HepG2 (cell line): ENCODE results near the gene ARL3.

Source experiments
- HCFC1 ChIP-seq: fragments of 150-350 bp; IDR thresholded peaks from 2 replicates; pipeline ENCODE4 v1.6.1; 2014; ENCODE audit warnings: low read depth, low read length
- TF ChIP-seq, protein P1 (sequence below): sonication (generic); formaldehyde crosslinking; IDR thresholded peaks from 2 replicates; pipeline ENCODE4 v1.5.0; 2020; ENCODE audit warnings: mild to moderate bottlenecking, missing genetic modification reagents, moderate library complexity

- TF ChIP-seq, protein P1, sequence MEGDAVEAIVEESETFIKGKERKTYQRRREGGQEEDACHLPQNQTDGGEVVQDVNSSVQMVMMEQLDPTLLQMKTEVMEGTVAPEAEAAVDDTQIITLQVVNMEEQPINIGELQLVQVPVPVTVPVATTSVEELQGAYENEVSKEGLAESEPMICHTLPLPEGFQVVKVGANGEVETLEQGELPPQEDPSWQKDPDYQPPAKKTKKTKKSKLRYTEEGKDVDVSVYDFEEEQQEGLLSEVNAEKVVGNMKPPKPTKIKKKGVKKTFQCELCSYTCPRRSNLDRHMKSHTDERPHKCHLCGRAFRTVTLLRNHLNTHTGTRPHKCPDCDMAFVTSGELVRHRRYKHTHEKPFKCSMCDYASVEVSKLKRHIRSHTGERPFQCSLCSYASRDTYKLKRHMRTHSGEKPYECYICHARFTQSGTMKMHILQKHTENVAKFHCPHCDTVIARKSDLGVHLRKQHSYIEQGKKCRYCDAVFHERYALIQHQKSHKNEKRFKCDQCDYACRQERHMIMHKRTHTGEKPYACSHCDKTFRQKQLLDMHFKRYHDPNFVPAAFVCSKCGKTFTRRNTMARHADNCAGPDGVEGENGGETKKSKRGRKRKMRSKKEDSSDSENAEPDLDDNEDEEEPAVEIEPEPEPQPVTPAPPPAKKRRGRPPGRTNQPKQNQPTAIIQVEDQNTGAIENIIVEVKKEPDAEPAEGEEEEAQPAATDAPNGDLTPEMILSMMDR (CRISPR knock-in tag), result no peak
- no peak for TF ChIP-seq HCFC1
Measured at GRCh38 chr10:102713539-102713813, 721 bp downstream of the ARL3 start.
